PC-3 (cell line): ENCODE results near the gene KNDC1. TPM values are rescaled to one million over a fixed set of nuclear protein-coding genes. Genes with fewer than 3 reads are reported as not detected.

Experiments used
- ATAC-seq: fragments of 200-7000 bp; cut with Tn5 transposase; 2 replicates; pipeline ENCODE4 v1.9.1; 2020; ENCODE audit warnings: mild to moderate bottlenecking, moderate library complexity
- BruUV-seq: library from RNA; stranded (reverse); fragments of 400-500 nt; replicated peaks from 2 replicates; lab custom pipeline; 2021; lab: Mats Ljungman, UMichigan
- CTCF ChIA-PET: fragments of 300-600 bp; sonication (Branson Sonifier 250); formaldehyde crosslinking; loops from one replicate; lab custom pipeline; 2022; ENCODE audit warnings: antibody characterized with exemption; lab: Charles Lee
- POLR2A ChIA-PET: fragments of 300-600 bp; sonication (Branson Sonifier 250); formaldehyde crosslinking; loops from one replicate; lab custom pipeline; 2022; ENCODE audit warnings: antibody characterized with exemption; ENCODE audit not compliant: unreplicated experiment; lab: Charles Lee
- DNase-seq: peaks from one replicate; pipeline ENCODE4 v3.0.0-alpha.2; 2015
- H2AFZ ChIP-seq: fragments of 300-600 bp; sonication (generic); 2 replicates; pipeline ENCODE4 v1.6.0; 2016; ENCODE audit warnings: antibody characterized with exemption, low read length
- H3F3A ChIP-seq: fragments of 300-600 bp; sonication (generic); one replicate; pipeline ENCODE4 v1.6.0; 2017; ENCODE audit warnings: antibody characterized with exemption, low read length, control low read depth, mild to moderate bottlenecking; ENCODE audit not compliant: unreplicated experiment
- H3K27ac ChIP-seq: fragments of 300-600 bp; sonication (generic); 2 replicates; pipeline ENCODE4 v1.5.1; 2016; ENCODE audit warnings: mild to moderate bottlenecking, low read length
- H3K27me3 ChIP-seq: fragments of 300-600 bp; sonication (generic); 2 replicates; pipeline ENCODE4 v1.6.1; 2016; ENCODE audit warnings: low read length, mixed read lengths
- H3K36me3 ChIP-seq: fragments of 300-600 bp; sonication (generic); 2 replicates; pipeline ENCODE4 v1.6.1; 2016; ENCODE audit warnings: low read depth, mixed run types, low read length, mixed read lengths
- H3K4me1 ChIP-seq: fragments of 300-600 bp; sonication (generic); 2 replicates; pipeline ENCODE4 v1.5.1; 2016; ENCODE audit warnings: low read length; ENCODE audit not compliant: insufficient read depth
- H3K4me2 ChIP-seq: fragments of 300-600 bp; sonication (generic); 2 replicates; pipeline ENCODE4 v1.6.0; 2016; ENCODE audit warnings: low read length
- H3K4me3 ChIP-seq: fragments of 300-600 bp; sonication (generic); 2 replicates; pipeline ENCODE4 v1.5.1; 2016; ENCODE audit warnings: mild to moderate bottlenecking, low read length, mixed read lengths
- H3K79me2 ChIP-seq: fragments of 300-600 bp; sonication (generic); 2 replicates; pipeline ENCODE4 v1.6.1; 2017; ENCODE audit warnings: low read length, mixed read lengths
- H3K9ac ChIP-seq: fragments of 300-600 bp; sonication (generic); 2 replicates; pipeline ENCODE4 v1.6.0; 2016; ENCODE audit warnings: mild to moderate bottlenecking, low read length
- H3K9me2 ChIP-seq: fragments of 300-600 bp; sonication (generic); replicated peaks from 2 replicates; pipeline ENCODE4 v1.6.1; 2016; ENCODE audit warnings: mixed run types, low read length, mixed read lengths
- H3K9me3 ChIP-seq: fragments of 300-600 bp; sonication (generic); 2 replicates; pipeline ENCODE4 v1.6.1; 2016; ENCODE audit warnings: low read length, mixed read lengths
- H4K20me1 ChIP-seq: fragments of 300-600 bp; sonication (generic); 2 replicates; pipeline ENCODE4 v1.6.1; 2016; ENCODE audit warnings: low read length, mixed read lengths
- EZH2 ChIP-seq: fragments of 300-600 bp; sonication (generic); IDR thresholded peaks from one replicate; pipeline ENCODE4 v1.6.1; 2017; ENCODE audit warnings: antibody characterized with exemption, mild to moderate bottlenecking, low read length; ENCODE audit not compliant: unreplicated experiment
- EZH2phosphoT487 ChIP-seq: fragments of 300-600 bp; sonication (generic); IDR thresholded peaks from 2 replicates; pipeline ENCODE4 v1.6.1; 2018; ENCODE audit warnings: mild to moderate bottlenecking, antibody characterized with exemption, low read length, borderline replicate concordance
- intact Hi-C: fragments of 100-400 bp; cut with micrococcal nuclease; formaldehyde crosslinking; loops from 2 replicates; pipeline ENCODE4 v1.9.0; 2023
- total RNA-seq: library from RNA; depleted of rRNA; stranded (reverse); fragments of >200 nt; gene quantifications from 2 replicates; pipeline ENCODE4 v1.2.3, GENCODE V29; 2014
- TF ChIP-seq, protein P1 (sequence below): fragments of 300-600 bp; sonication (generic); conservative IDR thresholded peaks from 2 replicates; pipeline ENCODE4 v1.5.1; 2017; ENCODE audit warnings: antibody characterized with exemption, low read depth, mild to moderate bottlenecking, low read length

The KNDC1 gene
- total RNA-seq, 1 experiment from 2014 or later: not detected

DNA sequence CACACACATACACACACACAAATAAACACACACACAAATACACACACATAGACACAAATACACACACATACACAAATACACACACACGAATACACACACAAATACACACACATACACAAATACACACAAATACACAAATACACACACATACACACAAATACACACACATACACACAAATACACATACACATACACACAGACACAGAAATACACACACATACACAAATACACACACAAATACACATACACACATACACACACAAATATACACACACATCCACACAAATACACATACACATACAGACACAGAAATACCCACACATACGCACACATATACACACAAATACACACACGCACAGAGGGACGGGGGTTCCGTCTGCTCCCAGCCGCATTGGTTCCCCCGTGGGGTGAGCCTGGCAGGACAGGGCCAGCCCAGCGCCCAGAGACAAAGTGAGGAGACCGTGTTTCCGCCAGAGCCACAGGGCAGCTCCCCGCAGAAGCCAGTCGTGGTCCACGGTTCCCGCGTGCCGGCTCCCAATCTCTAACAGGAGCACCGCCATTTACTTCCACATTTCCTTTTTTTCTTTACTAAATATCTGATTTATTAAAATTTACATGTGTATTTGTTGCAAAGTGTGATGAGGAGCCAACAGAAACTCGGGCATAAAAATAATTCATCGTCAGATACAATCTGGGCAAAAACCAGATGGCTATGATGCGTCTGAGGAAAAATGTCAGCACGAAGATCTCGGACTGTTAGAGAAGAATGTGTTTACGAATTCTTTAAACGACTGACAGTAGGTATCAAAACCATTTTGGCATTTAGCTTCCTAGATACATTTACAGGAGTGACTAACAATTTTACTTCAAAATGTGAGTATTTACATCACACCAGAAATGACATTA, 3.1 kb upstream of the KNDC1 start:
- ChIA-PET CTCF (no interaction called here), POLR2A (no interaction called here)
- no peaks in the 10 kb centered on the region for H3K9me3 ChIP-seq
- H3F3A ChIP-seq: no peaks in the 10 kb centered on the region
- BruUV-seq: no TSS peak
- H3K4me3 ChIP-seq: no peak overlapping the region
- H3K4me2 ChIP-seq: no peak overlapping the region
- no peaks in the 10 kb centered on the region for H3K36me3 ChIP-seq
- H3K27ac ChIP-seq: no peak overlapping the region
- H3K9ac ChIP-seq: no peak overlapping the region
- peaks cover 16% of the 10 kb centered on the region for H3K27me3 ChIP-seq
- no peak for TF ChIP-seq EZH2phosphoT487
- no peak for TF ChIP-seq EZH2
- TF ChIP-seq, protein P1, sequence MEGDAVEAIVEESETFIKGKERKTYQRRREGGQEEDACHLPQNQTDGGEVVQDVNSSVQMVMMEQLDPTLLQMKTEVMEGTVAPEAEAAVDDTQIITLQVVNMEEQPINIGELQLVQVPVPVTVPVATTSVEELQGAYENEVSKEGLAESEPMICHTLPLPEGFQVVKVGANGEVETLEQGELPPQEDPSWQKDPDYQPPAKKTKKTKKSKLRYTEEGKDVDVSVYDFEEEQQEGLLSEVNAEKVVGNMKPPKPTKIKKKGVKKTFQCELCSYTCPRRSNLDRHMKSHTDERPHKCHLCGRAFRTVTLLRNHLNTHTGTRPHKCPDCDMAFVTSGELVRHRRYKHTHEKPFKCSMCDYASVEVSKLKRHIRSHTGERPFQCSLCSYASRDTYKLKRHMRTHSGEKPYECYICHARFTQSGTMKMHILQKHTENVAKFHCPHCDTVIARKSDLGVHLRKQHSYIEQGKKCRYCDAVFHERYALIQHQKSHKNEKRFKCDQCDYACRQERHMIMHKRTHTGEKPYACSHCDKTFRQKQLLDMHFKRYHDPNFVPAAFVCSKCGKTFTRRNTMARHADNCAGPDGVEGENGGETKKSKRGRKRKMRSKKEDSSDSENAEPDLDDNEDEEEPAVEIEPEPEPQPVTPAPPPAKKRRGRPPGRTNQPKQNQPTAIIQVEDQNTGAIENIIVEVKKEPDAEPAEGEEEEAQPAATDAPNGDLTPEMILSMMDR: no peak
- no peak overlapping the region for H2AFZ ChIP-seq
- no peaks in the 10 kb centered on the region for H3K9me2 ChIP-seq
- no peaks in the 10 kb centered on the region for H3K79me2 ChIP-seq
- no peaks in the 10 kb centered on the region for H4K20me1 ChIP-seq
- H3K4me1 ChIP-seq: no peaks in the 10 kb centered on the region; the same call in 1 of the 2 replicates
- ATAC-seq: no peak
- DNase-seq: no peak
- intact Hi-C loops: no loop called here

DNA sequence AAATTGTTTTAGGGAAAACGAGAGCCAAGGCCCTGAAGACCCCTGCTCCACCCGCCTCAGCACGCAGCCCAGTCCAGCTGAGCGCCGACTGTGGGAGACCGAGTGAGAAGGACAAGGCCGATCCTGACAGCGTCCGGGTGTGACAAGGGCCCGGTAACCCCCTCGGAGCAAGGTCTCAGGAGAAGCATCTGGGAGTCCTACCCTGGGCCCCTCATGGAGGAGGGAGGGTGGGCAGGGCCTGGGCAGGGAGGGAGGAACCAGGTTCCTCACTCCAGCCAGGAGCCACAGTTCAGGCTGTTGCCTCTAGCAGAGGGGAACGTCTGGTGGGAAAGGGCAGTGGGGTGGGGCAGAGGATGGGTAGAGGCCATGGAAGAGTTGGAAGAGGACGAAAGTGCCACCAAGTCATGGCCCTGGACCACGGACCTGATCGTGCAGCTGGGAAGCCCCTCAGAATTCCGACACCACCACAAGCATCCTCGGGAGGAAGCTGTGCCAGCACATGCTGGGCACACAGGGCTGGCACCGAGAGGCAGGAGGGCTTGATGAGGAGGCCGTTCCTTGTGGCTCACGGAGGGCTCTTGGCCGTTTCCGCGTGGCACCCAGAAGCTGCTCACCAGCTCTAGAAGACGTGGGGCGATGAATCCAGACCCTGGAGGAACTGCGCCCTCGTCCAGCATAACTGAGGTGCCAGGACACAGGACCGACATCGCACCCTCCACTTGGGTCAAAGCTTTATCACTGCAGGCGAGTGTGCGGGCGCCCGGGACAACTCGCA, 2.2 kb upstream of the KNDC1 start:
- H3K4me2 ChIP-seq: no peak overlapping the region
- CTCF ChIA-PET: no interaction called here
- BruUV-seq: no TSS peak

More for the DNA sequence above, 2.2 kb upstream of the KNDC1 start:
- ATAC-seq (no peak), DNase-seq (no peak)
- no peak overlapping the region for H3K9ac ChIP-seq
- no peak overlapping the region for H3K27ac ChIP-seq
- TF ChIP-seq, protein P1: no peak
- TF ChIP-seq EZH2 (no peak), EZH2phosphoT487 (no peak)
- H3K4me1 ChIP-seq: no peaks in the 10 kb centered on the region; the same call in 1 of the 2 replicates
- no peak overlapping the region for H2AFZ ChIP-seq
- POLR2A ChIA-PET: no interaction called here
- H4K20me1 ChIP-seq: no peaks in the 10 kb centered on the region
- H3K9me2 ChIP-seq: no peaks in the 10 kb centered on the region
- H3K4me3 ChIP-seq: no peak overlapping the region
- no peaks in the 10 kb centered on the region for H3K79me2 ChIP-seq
- no peaks in the 10 kb centered on the region for H3K9me3 ChIP-seq
- intact Hi-C loops: no loop called here
- no peaks in the 10 kb centered on the region for H3F3A ChIP-seq
- H3K36me3 ChIP-seq: no peaks in the 10 kb centered on the region
- H3K27me3 ChIP-seq: peaks cover 14% of the 10 kb centered on the region
